Measurements from ENCODE around the gene PLS3.
A peak's percentile ranks its signal among the peaks of the same experiment; 100 is the strongest.
"Not testable (repeated sequence)": the region's sequence is repeated elsewhere in the genome, so short reads cannot be mapped to it uniquely, and the experiment has no call there.

PLS3 gene

GRCh38 chrX:115560978-115561604 is at the start of gene PLS3:
Gene PLS3 (plus strand): TSS chrX:115561174. CDS start chrX:115610251, 49,077 bp downstream.
- peak; percentile 1 to 84 (median 66) for DNase-seq

GRCh38 chrX:115518113-115518512 is 42.9 kb upstream of the PLS3 start:
- no peak for DNase-seq

DNA sequence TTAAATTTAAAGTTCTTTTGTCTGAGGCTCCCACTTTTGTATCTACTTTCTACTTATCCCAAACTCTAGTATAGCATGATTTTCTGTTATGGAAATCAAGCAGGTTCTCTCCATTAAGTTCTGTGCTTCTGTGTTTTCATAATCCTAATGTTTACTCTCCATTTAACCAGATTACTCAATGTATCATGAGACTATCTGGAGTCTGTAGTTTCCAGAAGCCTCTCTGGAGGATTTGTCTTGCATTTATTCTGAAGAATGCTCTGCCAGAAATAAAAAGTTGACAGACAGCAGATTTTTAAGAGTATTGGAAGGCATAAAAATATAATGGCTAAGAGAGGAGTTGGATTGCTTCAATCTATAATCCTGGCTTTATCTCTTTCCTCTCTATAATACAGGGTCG is 39.2 kb upstream of the PLS3 start:
- DNase-seq = no peak

DNA sequence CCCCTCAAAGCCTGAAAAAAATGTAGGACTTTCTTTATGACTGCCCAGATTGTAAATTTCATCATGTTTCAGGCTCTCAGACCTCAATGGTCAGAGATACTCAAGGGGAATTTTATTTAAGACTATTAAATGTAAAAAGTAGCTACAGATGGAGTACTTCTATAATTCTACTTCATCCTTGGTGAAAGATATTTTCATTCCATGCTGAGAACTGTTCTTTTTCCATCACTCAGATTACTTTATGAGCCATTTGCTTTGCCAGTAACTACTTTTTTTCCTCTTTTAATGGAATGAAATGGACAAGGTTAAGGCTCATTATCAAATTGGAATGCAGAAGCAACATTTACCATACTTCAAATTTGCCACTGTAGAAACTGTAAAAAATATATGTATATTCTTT is 38.0 kb upstream of the PLS3 start:
- DNase-seq = no peak

GRCh38 chrX:115525486-115525885 is 35.5 kb upstream of the PLS3 start:
- no peak for DNase-seq

DNA sequence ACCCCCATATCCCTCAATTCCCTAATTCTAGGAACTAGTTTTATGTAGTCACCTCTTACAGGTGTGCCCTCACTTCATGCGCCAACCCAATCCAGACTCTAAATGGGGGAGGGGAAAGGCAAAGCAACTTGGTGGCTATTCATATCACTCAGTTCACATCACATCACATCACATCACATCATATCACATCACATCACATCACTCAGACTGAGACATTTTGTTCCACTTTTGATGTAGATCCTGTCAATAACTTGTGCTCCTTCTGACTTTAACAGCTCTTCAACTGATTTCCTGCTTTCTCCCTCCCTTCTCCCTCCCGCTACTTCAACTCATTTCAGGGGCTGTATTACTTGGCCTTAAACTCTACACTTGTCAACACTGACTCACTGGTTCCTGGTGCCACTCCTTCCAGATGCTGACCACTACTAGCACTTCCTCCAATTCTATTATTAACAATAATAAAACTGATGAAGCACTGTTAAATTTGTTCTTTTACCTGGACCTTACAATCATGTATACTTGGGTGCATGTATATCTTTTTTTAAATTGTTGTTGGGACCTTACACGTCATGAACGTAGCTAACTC is 29.1 kb upstream of the PLS3 start:
- no peak for DNase-seq

- no peak for DNase-seq
These were observed 27.5 kb upstream of the PLS3 start for GRCh38 chrX:115533485-115533884.

DNA sequence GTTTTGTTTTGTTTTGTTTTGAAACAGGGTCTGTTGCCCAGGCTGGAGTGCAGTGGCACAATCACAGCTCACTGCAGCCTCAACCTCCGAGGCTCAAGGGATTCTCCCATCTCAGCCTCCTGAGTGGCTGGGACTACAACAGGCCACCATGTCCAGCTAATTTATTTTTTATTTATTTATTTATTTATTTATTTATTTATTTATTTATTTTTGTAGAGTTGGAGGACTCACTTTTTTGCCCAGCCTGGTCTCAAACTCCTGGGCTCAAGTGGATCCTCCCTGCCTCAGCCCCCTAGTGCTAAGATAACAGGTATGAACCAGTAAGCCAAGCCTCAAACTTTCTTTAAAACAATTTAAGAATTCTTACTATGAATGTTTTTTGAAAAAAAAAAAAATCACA is 26.6 kb upstream of the PLS3 start:
- no peak for DNase-seq

DNA sequence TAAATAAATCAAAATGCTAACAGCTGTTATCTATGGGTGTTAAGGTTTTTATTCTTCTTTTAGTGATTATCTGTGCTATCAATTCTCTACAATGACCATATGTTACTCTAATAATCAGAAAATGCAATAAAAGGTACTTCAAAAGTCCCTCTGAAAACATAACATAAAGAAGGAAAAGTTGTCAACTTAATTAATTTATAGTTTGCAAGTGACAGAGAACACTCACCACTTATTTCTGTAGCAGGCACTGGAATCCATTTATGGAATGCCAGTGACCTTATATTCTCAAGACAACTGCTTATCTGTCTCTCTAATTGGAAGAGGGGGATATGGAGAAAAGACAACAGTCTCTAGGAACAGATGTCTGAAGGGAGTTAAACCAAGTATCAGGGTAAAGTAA is 25.6 kb upstream of the PLS3 start:
- no peak for DNase-seq

- no peak for DNase-seq
These were observed 25.1 kb upstream of the PLS3 start for GRCh38 chrX:115535844-115536243.

GRCh38 chrX:115539841-115540240 is 21.1 kb upstream of the PLS3 start:
- no peak for DNase-seq

- not testable (repeated sequence) for DNase-seq
These were observed 19.9 kb upstream of the PLS3 start for GRCh38 chrX:115541045-115541444.

DNA sequence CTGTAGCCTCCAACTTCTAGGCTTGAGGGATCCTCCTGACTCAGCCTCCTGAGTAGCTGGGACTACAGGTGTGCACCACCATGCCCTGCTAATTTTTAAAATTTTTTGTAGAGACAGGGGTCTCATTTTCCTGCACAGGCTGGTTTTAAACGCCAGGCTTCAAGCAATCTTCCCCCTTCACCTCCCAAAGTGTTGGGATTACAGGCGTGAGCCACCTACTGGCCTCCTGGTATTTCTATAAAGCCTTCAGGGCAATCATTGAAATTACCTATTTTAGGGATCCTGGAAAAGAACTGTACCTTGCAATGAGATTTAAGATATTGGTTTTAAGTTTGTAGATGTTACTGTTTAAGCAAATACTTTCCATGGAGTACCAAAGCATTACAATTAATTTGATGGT is 13.5 kb upstream of the PLS3 start:
- no peak for DNase-seq

GRCh38 chrX:115549008-115549407 is 12.0 kb upstream of the PLS3 start:
- no peak for DNase-seq

- DNase-seq = no peak
These were observed 7.8 kb upstream of the PLS3 start for GRCh38 chrX:115553171-115553570.

DNA sequence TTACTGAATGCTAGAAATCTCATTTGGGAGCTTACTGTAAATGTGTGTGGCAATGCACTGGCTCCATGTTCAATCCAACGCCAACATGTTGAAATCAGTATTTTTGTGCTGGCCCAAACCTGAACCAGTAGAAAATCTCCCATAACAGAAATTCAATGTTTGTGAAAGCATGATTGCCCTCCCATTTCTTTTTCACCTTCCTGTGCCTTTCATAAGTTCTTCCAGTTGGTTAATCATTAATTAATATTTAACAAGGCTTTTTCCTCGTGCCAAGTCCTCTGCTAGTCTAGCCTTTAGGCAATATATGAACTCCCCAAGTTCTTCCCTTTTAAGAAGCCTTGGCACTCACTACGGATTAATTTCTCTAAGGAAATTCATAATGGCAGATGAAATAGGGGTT is 1.3 kb upstream of the PLS3 start:
- DNase-seq = no peak

GRCh38 chrX:115560211-115560977 is 580 bp upstream of the PLS3 start:
- no peak for DNase-seq

- DNase-seq = peak in 49 of 58 donors; percentile 1 to 62 (median 18)
These were observed 868 bp downstream of the PLS3 start for GRCh38 chrX:115561605-115562479.

DNA sequence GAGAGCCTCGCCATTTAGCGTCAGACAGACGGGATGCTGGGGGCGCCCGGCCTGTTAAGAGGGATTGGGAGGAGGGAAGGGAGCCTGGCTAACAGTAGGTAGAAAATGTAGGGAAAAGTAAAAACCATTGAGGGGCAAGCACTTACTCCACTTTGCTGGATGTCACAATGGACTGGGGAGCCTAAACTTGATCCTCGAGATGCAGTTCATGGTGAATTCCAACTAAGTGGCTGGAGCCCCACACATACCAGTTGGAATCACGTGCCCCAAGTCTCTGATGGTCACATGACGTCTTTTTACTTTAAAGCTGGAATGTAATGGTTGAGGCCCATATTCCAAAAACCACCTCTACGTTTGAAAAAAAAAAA is 1.5 kb downstream of the PLS3 start:
- DNase-seq = peak in 12 of 58 donors; percentile 1 to 36 (median 6)

GRCh38 chrX:115563633-115564162 is 2.7 kb downstream of the PLS3 start:
- DNase-seq = no peak

GRCh38 chrX:115564243-115564642 is 3.3 kb downstream of the PLS3 start:
- DNase-seq = no peak
